Measurements from ENCODE around the gene HS3ST3B1.

HS3ST3B1 gene

GRCh38 chr17:14300575-14301278 is at the start of gene HS3ST3B1:
HS3ST3B1 (plus strand) TSS chr17:14301081; CDS start chr17:14301519, 438 bp downstream.
- peak; percentile 98 for DNase-seq (ENCODE audit: low read depth, low spot score)

- DNase-seq (ENCODE audit: low read depth, low spot score): no peak
These were observed 39.5 kb upstream of the HS3ST3B1 start for GRCh38 chr17:14261406-14261805.

- DNase-seq (ENCODE audit: low read depth, low spot score): no peak
These were observed 32.6 kb upstream of the HS3ST3B1 start for GRCh38 chr17:14268264-14268663.

- DNase-seq (ENCODE audit: low read depth, low spot score): no peak
These were observed 31.4 kb upstream of the HS3ST3B1 start for GRCh38 chr17:14269473-14269872.

GRCh38 chr17:14270508-14270907 is 30.4 kb upstream of the HS3ST3B1 start:
- no peak for DNase-seq (ENCODE audit: low read depth, low spot score)

- no peak for DNase-seq (ENCODE audit: low read depth, low spot score)
These were observed 24.2 kb upstream of the HS3ST3B1 start for GRCh38 chr17:14276535-14277250.

- no peak for DNase-seq (ENCODE audit: low read depth, low spot score)
These were observed 19.4 kb upstream of the HS3ST3B1 start for GRCh38 chr17:14281530-14281929.

- no peak for DNase-seq (ENCODE audit: low read depth, low spot score)
These were observed 18.2 kb upstream of the HS3ST3B1 start for GRCh38 chr17:14282726-14283125.

GRCh38 chr17:14289162-14289561 is 11.7 kb upstream of the HS3ST3B1 start:
- DNase-seq (ENCODE audit: low read depth, low spot score): no peak

GRCh38 chr17:14294876-14295275 is 6.0 kb upstream of the HS3ST3B1 start:
- no peak for DNase-seq (ENCODE audit: low read depth, low spot score)

- DNase-seq (ENCODE audit: low read depth, low spot score): no peak
These were observed 5.2 kb upstream of the HS3ST3B1 start for GRCh38 chr17:14295676-14296075.

GRCh38 chr17:14296166-14296910 is 4.5 kb upstream of the HS3ST3B1 start:
- DNase-seq (ENCODE audit: low read depth, low spot score): no peak

- DNase-seq (ENCODE audit: low read depth, low spot score): no peak
These were observed 3.6 kb upstream of the HS3ST3B1 start for GRCh38 chr17:14297161-14297851.

- no peak for DNase-seq (ENCODE audit: low read depth, low spot score)
These were observed 2.5 kb upstream of the HS3ST3B1 start for GRCh38 chr17:14298221-14298946.

- no peak for DNase-seq (ENCODE audit: low read depth, low spot score)
These were observed 2.0 kb upstream of the HS3ST3B1 start for GRCh38 chr17:14298947-14299279.

- no peak for DNase-seq (ENCODE audit: low read depth, low spot score)
These were observed 1.4 kb upstream of the HS3ST3B1 start for GRCh38 chr17:14299280-14300141.

GRCh38 chr17:14301279-14302090 is 604 bp downstream of the HS3ST3B1 start:
- DNase-seq (ENCODE audit: low read depth, low spot score): no peak

- DNase-seq (ENCODE audit: low read depth, low spot score): no peak
These were observed 1.2 kb downstream of the HS3ST3B1 start for GRCh38 chr17:14302091-14302430.

GRCh38 chr17:14302431-14303099 is 1.7 kb downstream of the HS3ST3B1 start:
- no peak for DNase-seq (ENCODE audit: low read depth, low spot score)

All from brain pericyte (primary cell).